Natural killer cell (primary cell): ENCODE measurements around the gene GRIK1. TPM values are rescaled to one million over a fixed set of nuclear protein-coding genes. Genes with fewer than 3 reads are reported as not detected.

ENCODE experiments used
- ATAC-seq, 3 donors: fragments of 150-1000 bp in 2 of 3; fragments of 200-7000 bp in 1 of 3; cut with Tn5 transposase; 1 replicate in 1 of 3; 2 replicates in 2 of 3; pipeline ENCODE4 v1.10.0; 2021; ENCODE audit warnings: mild to moderate bottlenecking in 2 of 3, moderate library complexity in 2 of 3
- DNase-seq, 2 donors: peaks; one replicate each; pipeline versions ENCODE4 v3.0.0 to v3.0.0-alpha.2; 2013 to 2021; ENCODE audit warnings: mixed read lengths in 1 of 2
- H3K27ac ChIP-seq: one replicate; pipeline ENCODE4 v1.5.1; 2013; ENCODE audit warnings: mild to moderate bottlenecking, low read length
- H3K27me3 ChIP-seq: one replicate; pipeline ENCODE4 v1.6.1; 2013; ENCODE audit warnings: low read length; ENCODE audit not compliant: control insufficient read depth, insufficient read depth
- H3K36me3 ChIP-seq: one replicate; pipeline ENCODE4 v1.6.1; 2013; ENCODE audit warnings: low read length; ENCODE audit not compliant: control insufficient read depth, insufficient read depth
- H3K4me1 ChIP-seq: one replicate; pipeline ENCODE4 v1.6.1; 2013; ENCODE audit warnings: low read length; ENCODE audit not compliant: control insufficient read depth, insufficient read depth
- H3K4me3 ChIP-seq: one replicate; pipeline ENCODE4 v1.5.1; 2013; ENCODE audit warnings: low read length
- H3K9me3 ChIP-seq: one replicate; pipeline ENCODE4 v1.6.1; 2013; ENCODE audit warnings: low read length; ENCODE audit not compliant: control insufficient read depth, insufficient read depth
- H3K27ac Mint-ChIP-seq, 2 donors: one replicate each; pipeline ENCODE4 v1.8.0; 2022; ENCODE audit warnings: mild to moderate bottlenecking in 2 of 2, mixed read lengths in 2 of 2, moderate library complexity in 1 of 2
- H3K27me3 Mint-ChIP-seq, 2 donors: one replicate each; pipeline ENCODE4 v1.8.0; 2022; ENCODE audit warnings: low read depth in 2 of 2, mixed read lengths in 2 of 2
- H3K36me3 Mint-ChIP-seq: one replicate; pipeline ENCODE4 v1.8.0; 2022; ENCODE audit warnings: mixed read lengths
- H3K4me1 Mint-ChIP-seq, 2 donors: one replicate each; pipeline ENCODE4 v1.8.0; 2022; ENCODE audit warnings: mixed read lengths in 2 of 2
- H3K4me3 Mint-ChIP-seq: one replicate; pipeline ENCODE4 v1.8.0; 2022; ENCODE audit warnings: mild to moderate bottlenecking, moderate library complexity, mixed read lengths
- H3K9me3 Mint-ChIP-seq, 2 donors: one replicate each; pipeline ENCODE4 v1.8.0; 2022; ENCODE audit warnings: mixed read lengths in 2 of 2
- CTCF ChIP-seq: fragments of 200-600 bp; IDR thresholded peaks from one replicate; pipeline ENCODE4 v1.8.0; 2022; ENCODE audit warnings: antibody characterized with exemption
- WGBS: methylation state at CpG from one replicate; pipeline ENCODE4 v1.1.7; 2013; ENCODE audit warnings: missing lambda C conversion rate; ENCODE audit not compliant: insufficient coverage; 5-methylcytosine and 5-hydroxymethylcytosine counted together
- intact Hi-C: fragments of 100-400 bp; cut with micrococcal nuclease; formaldehyde crosslinking; loops from one replicate; pipeline ENCODE4 v1.14.2; 2022
- total RNA-seq, 4 donors: library from RNA; stranded (reverse); fragments of 120-200 nt in 1 of 4; gene quantifications; one replicate each; pipeline versions ENCODE4 v1.2.3 to v1.2.4, GENCODE V29; 2013 to 2022

GRIK1 gene
- total RNA-seq, 3 donors from 2014 or later (not counting 1 experiment from before 2014, with no cell fraction given): not detected

GRCh38 chr21:29661672-29662442, 277.9 kb downstream of the GRIK1 start:
- TF ChIP-seq CTCF: no peak
- WGBS: 42% methylated on average over 3 of the region's 3 CpGs
- Histone ChIP-seq H3K4me3 (no peak overlapping the region), H3K4me1 (no peaks in the 10 kb centered on the region), H3K9me3 (no peaks in the 10 kb centered on the region), H3K36me3 (no peaks in the 10 kb centered on the region), H3K27ac (no peak overlapping the region), H3K27me3 (no peaks in the 10 kb centered on the region)
- Mint-ChIP-seq H3K36me3 (no peaks in the 10 kb centered on the region), H3K4me3 (no peak overlapping the region), H3K27ac (no peak overlapping the region), H3K9me3 (peaks cover 5 to 9% of the 10 kb centered on the region in 2 donors), H3K27me3 (no peaks in the 10 kb centered on the region), H3K4me1 (peaks cover 0 to 1% of the 10 kb centered on the region in 2 donors)
- no peak for DNase-seq
- intact Hi-C loops: no loop called here
- no peak for ATAC-seq

- Histone ChIP-seq H3K36me3 (no peaks in the 10 kb centered on the region), H3K9me3 (no peaks in the 10 kb centered on the region), H3K27ac (no peak overlapping the region), H3K27me3 (no peaks in the 10 kb centered on the region), H3K4me3 (no peak overlapping the region), H3K4me1 (no peaks in the 10 kb centered on the region)
- no peak for TF ChIP-seq CTCF
- Mint-ChIP-seq H3K4me1 (peaks cover 0 to 7% of the 10 kb centered on the region in 2 donors), H3K36me3 (no peaks in the 10 kb centered on the region), H3K27ac (no peak overlapping the region), H3K9me3 (peaks cover 9% of the 10 kb centered on the region in 2 donors), H3K27me3 (no peaks in the 10 kb centered on the region), H3K4me3 (no peak overlapping the region)
- WGBS: 84% methylated on average over 2 of the region's 2 CpGs
- intact Hi-C loops: no loop called here
- DNase-seq: no peak
- no peak for ATAC-seq
These were observed 279.6 kb downstream of the GRIK1 start for GRCh38 chr21:29660047-29660720.

GRCh38 chr21:29658934-29659203, 280.9 kb downstream of the GRIK1 start:
- no peaks in the 10 kb centered on the region for H3K9me3 ChIP-seq
- Mint-ChIP-seq H3K27ac (no peak overlapping the region), H3K27me3 (no peaks in the 10 kb centered on the region), H3K36me3 (no peaks in the 10 kb centered on the region), H3K4me3 (no peak overlapping the region), H3K4me1 (peaks cover 0 to 7% of the 10 kb centered on the region in 2 donors), H3K9me3 (peaks cover 9 to 10% of the 10 kb centered on the region in 2 donors)
- no peak for TF ChIP-seq CTCF
- intact Hi-C loops: no loop called here
- no peak overlapping the region for H3K27ac ChIP-seq
- no peaks in the 10 kb centered on the region for H3K27me3 ChIP-seq
- no peaks in the 10 kb centered on the region for H3K4me1 ChIP-seq
- 67% methylated on average over 1 of the region's 1 CpG for WGBS
- DNase-seq (no peak), ATAC-seq (no peak)
- H3K4me3 ChIP-seq: no peak overlapping the region
- H3K36me3 ChIP-seq: no peaks in the 10 kb centered on the region
